ENCODE measurements around the gene RUNX3. TPM values are rescaled to one million over a fixed set of nuclear protein-coding genes. Genes with fewer than 3 reads are reported as not detected.

The RUNX3 gene
- total and polyA plus RNA-seq, 2 of the 8 experiments (the other 6 are each of a cell fraction or from before 2014, with no cell fraction given) = 0.62 to 0.82 TPM

DNA sequence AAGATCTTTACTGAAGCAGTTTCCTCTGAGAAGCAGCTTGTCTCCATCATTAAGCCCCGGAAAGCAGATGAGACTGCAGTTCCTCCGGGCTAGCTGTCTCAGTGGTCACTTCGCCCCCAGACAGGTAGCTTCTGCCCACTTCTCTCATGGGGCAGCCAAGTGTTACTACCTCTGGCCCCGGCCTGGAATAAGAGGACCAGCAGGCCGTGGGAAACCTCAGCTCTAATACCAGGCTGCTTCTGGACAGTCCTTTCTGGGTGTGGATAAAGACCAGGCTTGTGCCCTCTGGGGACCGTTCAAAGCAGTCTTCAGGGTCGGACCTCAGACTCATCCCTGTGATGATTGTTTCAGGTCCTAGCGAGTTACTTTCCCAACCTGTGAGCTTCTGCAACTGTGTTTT is 54.8 kb downstream of the RUNX3 start:
- no peak overlapping the region for H2BK20ac ChIP-seq (ENCODE audit: low read length)
- H2AFZ ChIP-seq (ENCODE audit: low read length) = no peak overlapping the region
- H3K4me1 ChIP-seq (replicated peaks in 1 of 4; ENCODE audit: control insufficient read depth in 3 of 4, insufficient read depth in 4 of 4, low read length in 3 of 4) = peaks cover 0 to 2% (median 0%) of the 10 kb centered on the region in 4 experiments; a peak in 2 of 7 replicates
- peaks cover 0 to 2% (median 0%) of the 10 kb centered on the region in 4 experiments; a peak in 1 of 7 replicates for H3K27me3 ChIP-seq (replicated peaks in 1 of 4; ENCODE audit: control insufficient read depth in 3 of 4, extremely low read depth in 1 of 4, insufficient read depth in 3 of 4, low read length in 3 of 4)
- FAIRE-seq (no peak), DNase-seq (ENCODE audit: low read depth in 1 of 2, low spot score in 2 of 2) (no peak)
- no peaks in the 10 kb centered on the region for H3K79me2 ChIP-seq (ENCODE audit: control insufficient read depth in 1 of 2, insufficient read depth in 2 of 2, low read length in 2 of 2)
- 89% methylated on average over 8 of the region's 8 CpGs; no CpG with 5 or more reads in 1 of the 2 experiments for WGBS, 2 experiments (ENCODE audit: extremely low coverage in 1 of 2, insufficient coverage in 1 of 2, insufficient read length in 1 of 2, insufficient replicate concordance in 2 of 2, low coverage in 1 of 2, low lambda C conversion rate in 2 of 2, missing lambda C conversion rate in 1 of 2)
- H3K4ac ChIP-seq (replicated peaks; ENCODE audit: insufficient read length, low read depth, low read length) = no peak overlapping the region
- POLR2A ChIA-PET (ENCODE audit: partially characterized antibody) = interaction anchor here (0.6 kb wide), 1 partner anchor 30 kb away, joined by 3 read pairs; no protein-coding TSS in a partner anchor
- H4K8ac ChIP-seq (ENCODE audit: extremely low read depth, insufficient read depth, low read length) = no peak overlapping the region
- H3K27ac ChIP-seq (ENCODE audit: low read depth, low read length) = no peak overlapping the region
- H3K9ac ChIP-seq (replicated peaks in 1 of 4; ENCODE audit: extremely low read depth in 1 of 4, low read depth in 3 of 4, low read length in 3 of 4) = no peak overlapping the region
- H2BK120ac ChIP-seq (replicated peaks; ENCODE audit: low read depth, low read length) = no peak overlapping the region
- H3K36me3 ChIP-seq (ENCODE audit: control insufficient read depth in 2 of 4, insufficient read depth in 4 of 4, low read length in 3 of 4) = no peaks in the 10 kb centered on the region
- 0 out of 2 replicates have a peak overlapping the region, but pooled peaks have one; percentile 77 for H2BK15ac ChIP-seq (ENCODE audit: low read length)
- H3K4me3 ChIP-seq (ENCODE audit: extremely low read depth in 1 of 4, insufficient read depth in 2 of 4, low read depth in 3 of 4, low read length in 4 of 4) = no peak overlapping the region
- H2BK5ac ChIP-seq (ENCODE audit: low read depth, low read length) = no peak overlapping the region
- H3K18ac ChIP-seq (ENCODE audit: extremely low read depth, low read length) = no peak overlapping the region
- no peak overlapping the region for H3K56ac ChIP-seq (replicated peaks; ENCODE audit: insufficient read length, low read depth, low read length)
- no peaks in the 10 kb centered on the region; the same call in 1 of the 2 replicates for H3K23me2 ChIP-seq (ENCODE audit: low read depth, low read length)
- CTCF ChIA-PET (ENCODE audit: partially characterized antibody) = interaction anchor here (0.8 to 2.2 kb wide), 8 partner anchors 12 to 273 kb away, joined by 3 to 11 read pairs (median 4); no protein-coding TSS in a partner anchor
- H3K4me2 ChIP-seq (ENCODE audit: insufficient read depth in 1 of 2, low read depth in 2 of 2, low read length in 2 of 2) = no peak overlapping the region
- no peaks in the 10 kb centered on the region for H4K20me1 ChIP-seq (replicated peaks in 1 of 2; ENCODE audit: control insufficient read depth in 1 of 2, insufficient read depth in 2 of 2, low read length in 2 of 2)
- no peak overlapping the region for H3K23ac ChIP-seq (ENCODE audit: insufficient read length)
- no peak overlapping the region for H2AK5ac ChIP-seq (ENCODE audit: low read depth, low read length)
- no peaks in the 10 kb centered on the region for H3K9me3 ChIP-seq (ENCODE audit: insufficient read depth in 2 of 2, low read depth in 1 of 2, low read length in 1 of 2)
- H4K5ac ChIP-seq (ENCODE audit: insufficient read length, low read depth, low read length) = no peak overlapping the region
- no peaks in the 10 kb centered on the region for H3K79me1 ChIP-seq (ENCODE audit: low read depth, low read length)
- H4K91ac ChIP-seq (replicated peaks; ENCODE audit: insufficient read length, low read length) = no peak overlapping the region
- no peak overlapping the region for H3K14ac ChIP-seq (ENCODE audit: insufficient read length)
- no peak overlapping the region for H2BK12ac ChIP-seq (ENCODE audit: low read depth, low read length)
- no peak for TF ChIP-seq RAD21 (IDR thresholded peaks at IDR 0.05 in 1 of 2, conservative IDR thresholded peaks at IDR 0.05 in 1 of 2; ENCODE audit: low read depth in 2 of 2, low read length in 2 of 2)
- TF ChIP-seq KDM5A (IDR thresholded peaks at IDR 0.05; ENCODE audit: low read length) = no peak
- no peak for TF ChIP-seq YY1 (IDR thresholded peaks at IDR 0.05; ENCODE audit: low read depth, low read length)
- no peak for TF ChIP-seq NANOG (IDR thresholded peaks at IDR 0.05; ENCODE audit: insufficient read depth, low read depth, low read length, poor library complexity, severe bottlenecking)
- TF ChIP-seq CBX5 (IDR thresholded peaks at IDR 0.05; ENCODE audit: low read depth, low read length) = no peak

All from H1 (cell line).